ENCODE data around the gene PLCXD1.
"Not testable (repeated sequence)": the region's sequence is repeated elsewhere in the genome, so short reads cannot be mapped to it uniquely, and the experiment has no call there.

Gene PLCXD1

GRCh38 chrX:253451-254297, 27.5 kb upstream of the PLCXD1 start:
- Histone ChIP-seq H3K27me3 (no peaks in the 10 kb centered on the region), H3K36me3 (no peaks in the 10 kb centered on the region), H3K4me3 (no peak overlapping the region), H3K9me3 (no peaks in the 10 kb centered on the region), H3K27ac (no peak overlapping the region), H3K9ac (no peak overlapping the region), H3K4me1 (peaks cover 15% of the 10 kb centered on the region), H4K20me1 (no peaks in the 10 kb centered on the region), H3K4me2 (no peak overlapping the region)
- no peak for TF ChIP-seq Cebpa-rat (IDR thresholded peaks at IDR 0.05)

GRCh38 chrX:254630-255215, 26.5 kb upstream of the PLCXD1 start:
- H4K20me1 ChIP-seq, result no peaks in the 10 kb centered on the region
- H3K27ac ChIP-seq, result no peak overlapping the region
- no peak overlapping the region for H3K9ac ChIP-seq
- H3K4me2 ChIP-seq, result no peak overlapping the region
- no peaks in the 10 kb centered on the region for H3K27me3 ChIP-seq
- H3K9me3 ChIP-seq, result no peaks in the 10 kb centered on the region
- TF ChIP-seq Cebpa-rat (IDR thresholded peaks at IDR 0.05), result no peak
- H3K4me3 ChIP-seq, result no peak overlapping the region
- H3K4me1 ChIP-seq, result peaks cover 18% of the 10 kb centered on the region
- H3K36me3 ChIP-seq, result no peaks in the 10 kb centered on the region

GRCh38 chrX:255923-256331, 25.3 kb upstream of the PLCXD1 start:
- Histone ChIP-seq H3K4me3 (no peak overlapping the region), H3K36me3 (no peaks in the 10 kb centered on the region), H3K9me3 (no peaks in the 10 kb centered on the region), H3K4me1 (peaks cover 30% of the 10 kb centered on the region), H3K27ac (0 out of 2 replicates have a peak overlapping the region, but pooled peaks have one; percentile 9), H3K4me2 (0 out of 2 replicates have a peak overlapping the region, but pooled peaks have one; percentile 14), H3K9ac (no peak overlapping the region), H3K27me3 (no peaks in the 10 kb centered on the region), H4K20me1 (no peaks in the 10 kb centered on the region)
- no peak for TF ChIP-seq Cebpa-rat (IDR thresholded peaks at IDR 0.05)

GRCh38 chrX:257054-257453, 24.1 kb upstream of the PLCXD1 start:
- peaks cover 41% of the 10 kb centered on the region for H3K4me1 ChIP-seq
- H3K27me3 ChIP-seq, H3K4me2 ChIP-seq: not testable (repeated sequence)

GRCh38 chrX:257681-258289, 23.4 kb upstream of the PLCXD1 start:
- H3K27ac ChIP-seq, result peak overlapping the region; percentile 63
- H3K4me2 ChIP-seq, result peak overlapping the region; percentile 71

More at GRCh38 chrX:257054-257453, 24.1 kb upstream of the PLCXD1 start:
- not testable (repeated sequence) for H3K9ac ChIP-seq, H3K36me3 ChIP-seq, H3K9me3 ChIP-seq, H4K20me1 ChIP-seq, H3K4me3 ChIP-seq, H3K27ac ChIP-seq

GRCh38 chrX:258291-259040, 22.7 kb upstream of the PLCXD1 start:
- Histone ChIP-seq H3K27me3 (no peaks in the 10 kb centered on the region), H3K9me3 (no peaks in the 10 kb centered on the region), H4K20me1 (no peaks in the 10 kb centered on the region), H3K27ac (peak overlapping the region; percentile 63), H3K36me3 (no peaks in the 10 kb centered on the region), H3K9ac (0 out of 2 replicates have a peak overlapping the region, but pooled peaks have one; percentile 29), H3K4me3 (no peak overlapping the region), H3K4me2 (peak overlapping the region; percentile 71), H3K4me1 (peaks cover 55% of the 10 kb centered on the region)
- no peak for TF ChIP-seq Cebpa-rat (IDR thresholded peaks at IDR 0.05)

More at GRCh38 chrX:257681-258289, 23.4 kb upstream of the PLCXD1 start:
- no peaks in the 10 kb centered on the region for H3K36me3 ChIP-seq
- no peaks in the 10 kb centered on the region for H4K20me1 ChIP-seq
- H3K9me3 ChIP-seq, result no peaks in the 10 kb centered on the region
- no peak for TF ChIP-seq Cebpa-rat (IDR thresholded peaks at IDR 0.05)
- no peak overlapping the region for H3K4me3 ChIP-seq
- H3K9ac ChIP-seq, result 0 out of 2 replicates have a peak overlapping the region, but pooled peaks have one; percentile 29
- no peaks in the 10 kb centered on the region for H3K27me3 ChIP-seq
- H3K4me1 ChIP-seq, result peaks cover 48% of the 10 kb centered on the region

GRCh38 chrX:259692-260355, 21.4 kb upstream of the PLCXD1 start:
- H3K36me3 ChIP-seq, result no peaks in the 10 kb centered on the region
- peaks cover 68% of the 10 kb centered on the region for H3K4me1 ChIP-seq
- no peaks in the 10 kb centered on the region for H3K27me3 ChIP-seq
- H4K20me1 ChIP-seq, result no peaks in the 10 kb centered on the region
- TF ChIP-seq Cebpa-rat (IDR thresholded peaks at IDR 0.05), result no peak
- H3K9ac ChIP-seq, result 0 out of 2 replicates have a peak overlapping the region, but pooled peaks have one; percentile 35
- no peaks in the 10 kb centered on the region for H3K9me3 ChIP-seq
- peak overlapping the region; percentile 68 for H3K27ac ChIP-seq
- no peak overlapping the region for H3K4me3 ChIP-seq
- peak overlapping the region; percentile 76 for H3K4me2 ChIP-seq

GRCh38 chrX:261167-261918, 19.8 kb upstream of the PLCXD1 start:
- Histone ChIP-seq H3K27ac (peak overlapping the region; percentile 74), H3K9ac (peak overlapping the region; percentile 65; the same call in 1 of the 2 replicates), H3K4me1 (peaks cover 76% of the 10 kb centered on the region), H3K4me2 (peak overlapping the region; percentile 84), H3K36me3 (no peaks in the 10 kb centered on the region), H3K4me3 (no peak overlapping the region), H4K20me1 (no peaks in the 10 kb centered on the region), H3K9me3 (no peaks in the 10 kb centered on the region), H3K27me3 (no peaks in the 10 kb centered on the region)
- no peak for TF ChIP-seq Cebpa-rat (IDR thresholded peaks at IDR 0.05)
